Left kidney (tissue), 2 donors: ENCODE data around the gene FOXP1. TPM values are rescaled to one million over a fixed set of nuclear protein-coding genes. Genes with fewer than 3 reads are reported as not detected.
A peak's percentile ranks its signal among the peaks of the same experiment; 100 is the strongest.

ENCODE experiments used
- DNase-seq: peaks from one replicate; pipeline ENCODE4 v3.0.0-alpha.2; 2013
- polyA plus RNA-seq: library from polyadenylated mRNA; unstranded; fragments of 120-200 nt; gene quantifications from one replicate; pipeline ENCODE4 v1.2.1, GENCODE V29; 2013; ENCODE audit not compliant: insufficient read length

The FOXP1 gene
- polyA plus RNA-seq, 1 donor, result 46.7 TPM

GRCh38 chr3:71307991-71308697 is 275.4 kb downstream of the FOXP1 start:
- no peak for DNase-seq

GRCh38 chr3:71305231-71306206 is 278.0 kb downstream of the FOXP1 start:
- peak; percentile 49 for DNase-seq

GRCh38 chr3:71304684-71305083 is 278.8 kb downstream of the FOXP1 start:
- peak; percentile 50 for DNase-seq

GRCh38 chr3:71304247-71304646 is 279.3 kb downstream of the FOXP1 start:
- no peak for DNase-seq

- no peak for DNase-seq
Observed at GRCh38 chr3:71303627-71304200, 279.8 kb downstream of the FOXP1 start.

- DNase-seq, result no peak
Observed at GRCh38 chr3:71302604-71303003, 280.9 kb downstream of the FOXP1 start.

- no peak for DNase-seq
Observed at GRCh38 chr3:71300951-71301393, 282.6 kb downstream of the FOXP1 start.

GRCh38 chr3:71299160-71299559 is 284.4 kb downstream of the FOXP1 start:
- DNase-seq, result no peak

GRCh38 chr3:71294919-71295318 is 288.6 kb downstream of the FOXP1 start:
- DNase-seq, result no peak

- DNase-seq, result no peak
Observed at GRCh38 chr3:71290301-71290700, 293.2 kb downstream of the FOXP1 start.

- no peak for DNase-seq
Observed at GRCh38 chr3:71288269-71288930, 295.1 kb downstream of the FOXP1 start.

GRCh38 chr3:71285086-71285485 is 298.4 kb downstream of the FOXP1 start:
- DNase-seq, result no peak

- no peak for DNase-seq
Observed at GRCh38 chr3:71282976-71283375, 300.6 kb downstream of the FOXP1 start.

GRCh38 chr3:71281280-71281679 is 302.2 kb downstream of the FOXP1 start:
- no peak for DNase-seq

- no peak for DNase-seq
Observed at GRCh38 chr3:71277341-71277740, 306.2 kb downstream of the FOXP1 start.

- no peak for DNase-seq
Observed at GRCh38 chr3:71276531-71276930, 307.0 kb downstream of the FOXP1 start.

- no peak for DNase-seq
Observed at GRCh38 chr3:71273453-71273852, 310.1 kb downstream of the FOXP1 start.

- no peak for DNase-seq
Observed at GRCh38 chr3:71271596-71271995, 311.9 kb downstream of the FOXP1 start.

- no peak for DNase-seq
Observed at GRCh38 chr3:71269906-71270305, 313.6 kb downstream of the FOXP1 start.

- DNase-seq, result no peak
Observed at GRCh38 chr3:71268462-71268999, 315.0 kb downstream of the FOXP1 start.

- no peak for DNase-seq
Observed at GRCh38 chr3:71266875-71267274, 316.7 kb downstream of the FOXP1 start.

GRCh38 chr3:71265365-71265915 is 318.1 kb downstream of the FOXP1 start:
- no peak for DNase-seq
